Measurements from ENCODE around the gene ADAT3. TPM values are rescaled to one million over a fixed set of nuclear protein-coding genes. Genes with fewer than 3 reads are reported as not detected.

ADAT3 gene
- total RNA-seq, 2 donors from 2014 or later = 10.5 to 13.7 TPM

DNA sequence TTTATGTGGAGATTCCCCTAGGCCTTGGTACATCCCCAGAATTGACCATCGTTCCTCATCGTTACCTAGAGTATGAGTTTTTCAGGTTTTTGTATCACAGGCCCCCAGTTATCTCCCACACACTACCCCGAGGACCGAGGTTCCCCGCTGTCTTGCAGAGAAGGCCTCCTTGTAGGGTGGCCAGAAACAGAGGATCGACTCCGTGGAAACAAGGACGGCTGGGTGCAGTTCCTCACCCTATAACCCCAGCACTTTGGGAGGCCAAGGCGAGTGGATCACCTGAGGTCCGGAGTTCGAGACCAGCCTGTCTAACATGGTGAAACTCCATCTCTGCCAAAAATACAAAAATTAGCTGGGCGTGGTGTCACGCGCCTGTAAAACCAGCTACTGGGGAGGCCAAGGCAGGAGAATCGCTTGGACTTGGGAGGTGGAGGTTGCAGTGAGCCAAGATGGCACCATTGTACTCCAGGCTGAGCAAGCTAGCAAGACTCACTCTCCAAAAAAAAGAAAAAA lies 720 bp downstream of the ADAT3 start:
- peak overlapping the region; percentile 6 to 95 (median 89) for H3K27ac ChIP-seq
- H3K9me3 ChIP-seq = no peaks in the 10 kb centered on the region
- 69 to 72% methylated on average over 15 of the region's 15 CpGs for WGBS, 2 donors
- no peaks in the 10 kb centered on the region for H3K36me3 ChIP-seq (replicated peaks in 1 of 2; ENCODE audit: insufficient read depth in 1 of 2, low read depth in 2 of 2)
- no peaks in the 10 kb centered on the region for H3K27me3 ChIP-seq
- TF ChIP-seq POLR2A (IDR thresholded peaks at IDR 0.05) = no peak
- TF ChIP-seq, protein P1, sequence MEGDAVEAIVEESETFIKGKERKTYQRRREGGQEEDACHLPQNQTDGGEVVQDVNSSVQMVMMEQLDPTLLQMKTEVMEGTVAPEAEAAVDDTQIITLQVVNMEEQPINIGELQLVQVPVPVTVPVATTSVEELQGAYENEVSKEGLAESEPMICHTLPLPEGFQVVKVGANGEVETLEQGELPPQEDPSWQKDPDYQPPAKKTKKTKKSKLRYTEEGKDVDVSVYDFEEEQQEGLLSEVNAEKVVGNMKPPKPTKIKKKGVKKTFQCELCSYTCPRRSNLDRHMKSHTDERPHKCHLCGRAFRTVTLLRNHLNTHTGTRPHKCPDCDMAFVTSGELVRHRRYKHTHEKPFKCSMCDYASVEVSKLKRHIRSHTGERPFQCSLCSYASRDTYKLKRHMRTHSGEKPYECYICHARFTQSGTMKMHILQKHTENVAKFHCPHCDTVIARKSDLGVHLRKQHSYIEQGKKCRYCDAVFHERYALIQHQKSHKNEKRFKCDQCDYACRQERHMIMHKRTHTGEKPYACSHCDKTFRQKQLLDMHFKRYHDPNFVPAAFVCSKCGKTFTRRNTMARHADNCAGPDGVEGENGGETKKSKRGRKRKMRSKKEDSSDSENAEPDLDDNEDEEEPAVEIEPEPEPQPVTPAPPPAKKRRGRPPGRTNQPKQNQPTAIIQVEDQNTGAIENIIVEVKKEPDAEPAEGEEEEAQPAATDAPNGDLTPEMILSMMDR (IDR thresholded peaks at IDR 0.05) = no peak
- intact Hi-C loops (cut with DNase I) = no loop called here
- ATAC-seq = no peak
- peak overlapping the region in 1 of 2 donors; percentile 39 for H3K4me3 ChIP-seq
- no peak for DNase-seq
- peaks cover 67% of the 10 kb centered on the region for H3K4me1 ChIP-seq

DNA sequence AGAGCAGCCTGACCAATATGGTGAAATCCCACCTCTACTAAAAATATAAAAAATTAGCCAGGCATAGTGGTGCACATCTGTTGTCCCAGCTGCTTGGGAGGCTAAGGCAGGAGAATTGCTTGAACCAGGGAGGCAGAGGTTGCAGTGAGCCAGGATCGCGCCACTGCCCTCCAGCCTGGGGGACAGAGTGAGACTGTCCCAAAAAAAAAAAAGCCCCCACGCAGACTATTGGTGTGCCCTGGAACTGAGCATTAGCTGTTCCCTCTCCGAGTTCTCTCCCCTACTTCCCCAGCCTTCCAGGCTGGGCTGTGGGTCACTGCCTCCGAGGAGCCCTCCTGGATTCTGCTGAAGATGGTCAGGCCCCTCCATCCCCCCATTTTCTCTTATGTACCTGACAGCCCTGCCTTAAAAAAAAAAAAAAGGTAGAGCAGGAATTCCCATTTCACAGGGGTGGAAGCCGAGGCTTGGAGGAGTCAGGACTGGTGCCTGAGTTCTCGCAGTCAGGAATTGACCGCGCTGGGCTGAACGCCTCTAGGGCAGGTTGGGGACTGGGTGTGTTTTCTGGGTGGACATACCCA lies 1.9 kb downstream of the ADAT3 start:
- peak overlapping the region; percentile 87 to 97 (median 92) for H3K27ac ChIP-seq
- DNase-seq (no peak), ATAC-seq (no peak)
- 70 to 71% methylated on average over 10 of the region's 10 CpGs for WGBS, 2 donors
- TF ChIP-seq, protein P1 (IDR thresholded peaks at IDR 0.05) = no peak
- no peak for TF ChIP-seq POLR2A (IDR thresholded peaks at IDR 0.05)
- no peaks in the 10 kb centered on the region for H3K36me3 ChIP-seq (replicated peaks in 1 of 2; ENCODE audit: insufficient read depth in 1 of 2, low read depth in 2 of 2)
- H3K9me3 ChIP-seq = no peaks in the 10 kb centered on the region
- no peak overlapping the region for H3K4me3 ChIP-seq
- H3K27me3 ChIP-seq = no peaks in the 10 kb centered on the region
- H3K4me1 ChIP-seq = peaks cover 67% of the 10 kb centered on the region
- intact Hi-C loops (cut with DNase I) = no loop called here

DNA sequence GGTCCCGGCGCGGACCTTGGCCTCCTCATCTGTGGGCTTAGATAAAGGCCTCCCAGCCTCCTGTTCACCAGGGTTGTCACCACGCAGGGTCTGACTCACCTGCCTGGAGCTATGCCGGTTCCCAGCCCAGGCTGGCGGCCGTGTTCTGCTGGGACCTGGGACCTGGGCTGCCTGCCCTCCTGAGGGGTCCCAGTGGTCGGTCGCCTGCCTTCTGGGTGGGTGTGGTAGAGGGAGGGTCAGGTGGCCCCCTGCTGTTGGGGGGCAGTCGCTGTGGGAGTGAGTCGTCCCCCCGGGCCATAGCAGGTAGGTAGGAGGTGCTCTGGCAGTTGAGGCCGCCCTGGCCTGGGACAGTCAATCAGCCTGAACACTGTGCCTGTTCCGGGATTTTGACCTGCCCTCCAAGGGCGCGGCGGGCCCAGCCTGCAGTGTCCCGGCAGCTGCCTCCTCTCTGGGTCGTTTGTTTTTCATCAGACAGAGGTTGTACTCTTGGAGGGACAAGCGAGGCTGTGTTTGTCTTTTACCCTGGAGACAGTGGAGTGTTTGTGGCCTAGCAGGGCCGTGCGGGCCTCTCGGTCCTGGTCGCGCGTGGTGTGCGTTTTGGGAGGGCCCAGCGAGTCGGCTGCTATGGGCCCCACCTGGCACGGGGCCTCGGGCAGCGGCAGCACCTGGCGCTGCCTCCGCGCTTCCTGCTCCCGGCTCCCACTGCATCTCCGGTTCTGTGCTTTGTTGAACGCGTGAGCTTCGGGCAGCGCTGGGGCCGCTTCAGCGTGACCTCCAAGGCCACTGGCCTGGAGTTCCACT lies 2.6 kb downstream of the ADAT3 start:
- H3K4me3 ChIP-seq = no peak overlapping the region
- peak; percentile 31 to 67 (median 64) for TF ChIP-seq POLR2A (IDR thresholded peaks at IDR 0.05)
- TF ChIP-seq, protein P1 (IDR thresholded peaks at IDR 0.05) = no peak
- H3K4me1 ChIP-seq = peaks cover 66% of the 10 kb centered on the region
- ATAC-seq (peak; percentile 33), DNase-seq (peak; percentile 67 to 85 (median 74))
- no peaks in the 10 kb centered on the region for H3K27me3 ChIP-seq
- no peaks in the 10 kb centered on the region for H3K9me3 ChIP-seq
- intact Hi-C loops (cut with DNase I) = no loop called here
- H3K36me3 ChIP-seq (replicated peaks in 1 of 2; ENCODE audit: insufficient read depth in 1 of 2, low read depth in 2 of 2) = peaks cover 0 to 1% of the 10 kb centered on the region in 2 donors
- peak overlapping the region; percentile 87 to 97 (median 92) for H3K27ac ChIP-seq
- WGBS, 2 donors = 15 to 33% methylated on average over 7 to 40 of the region's 43 CpGs

DNA sequence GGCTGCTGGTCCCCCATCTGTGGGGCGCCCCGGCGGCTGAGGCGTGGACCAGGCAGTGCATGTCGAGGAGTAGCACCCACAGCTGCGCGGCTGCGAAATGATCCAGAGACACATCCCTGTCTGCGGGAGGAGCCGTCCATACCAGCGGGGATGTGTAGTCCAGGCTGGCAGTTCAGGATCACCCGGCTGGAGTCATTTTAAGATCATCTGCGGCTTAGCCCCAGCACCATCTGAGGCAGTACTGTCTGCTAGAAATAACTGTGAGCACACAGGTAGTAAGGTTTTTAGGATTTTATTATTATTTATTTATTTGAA lies 3.1 kb downstream of the ADAT3 start:
- WGBS, 2 donors = 42 to 48% methylated on average over 3 to 13 of the region's 13 CpGs
- DNase-seq (no peak), ATAC-seq (no peak)
- no peak overlapping the region for H3K4me3 ChIP-seq
- no peaks in the 10 kb centered on the region for H3K9me3 ChIP-seq
- peaks cover 0 to 4% of the 10 kb centered on the region in 2 donors for H3K36me3 ChIP-seq (replicated peaks in 1 of 2; ENCODE audit: insufficient read depth in 1 of 2, low read depth in 2 of 2)
- H3K27me3 ChIP-seq = no peaks in the 10 kb centered on the region
- intact Hi-C loops (cut with DNase I) = no loop called here
- peaks cover 65% of the 10 kb centered on the region for H3K4me1 ChIP-seq
- peak overlapping the region; percentile 87 to 97 (median 92) for H3K27ac ChIP-seq
- TF ChIP-seq, protein P1 (IDR thresholded peaks at IDR 0.05) = no peak
- no peak for TF ChIP-seq POLR2A (IDR thresholded peaks at IDR 0.05)
